HL-60 (cell line): ENCODE results near the gene ZNF507.

Source experiments
- DNase-seq, 2 experiments: peaks; one replicate each; pipeline ENCODE4 v3.0.0-alpha.2; 2010 to 2020; ENCODE audit warnings: low read depth in 1 of 2, low spot score in 1 of 2
- H3K27ac ChIP-seq: fragments of 250-450 bp; sonication (Bioruptor Pico); replicated peaks from 2 replicates; pipeline ENCODE4 v1.5.1; 2020; ENCODE audit warnings: mild to moderate bottlenecking, moderate library complexity
- H3K27me3 ChIP-seq: fragments of 250-450 bp; sonication (Bioruptor Pico); 2 replicates; pipeline ENCODE4 v1.5.1; 2021; ENCODE audit warnings: mild to moderate bottlenecking, moderate library complexity; ENCODE audit not compliant: insufficient read depth, poor library complexity, severe bottlenecking
- H3K4me3 ChIP-seq: replicated peaks from 2 replicates; pipeline ENCODE4 v1.5.1; 2011; ENCODE audit warnings: mild to moderate bottlenecking, control low read depth, low read length; ENCODE audit not compliant: insufficient read depth
- CTCF ChIP-seq: IDR thresholded peaks from one replicate; pipeline ENCODE4 v1.5.1; 2011; ENCODE audit warnings: low read length, control low read depth, inconsistent platforms; ENCODE audit not compliant: insufficient read depth
- GABPA ChIP-seq: IDR thresholded peaks from 2 replicates; pipeline ENCODE4 v1.6.1; 2012; ENCODE audit warnings: low read depth
- POLR2AphosphoS5 ChIP-seq: IDR thresholded peaks from 2 replicates; pipeline ENCODE4 v1.6.1; 2012; ENCODE audit warnings: low read depth
- REST ChIP-seq: IDR thresholded peaks from 2 replicates; pipeline ENCODE4 v1.6.1; 2012; ENCODE audit warnings: low read depth; ENCODE audit not compliant: insufficient replicate concordance
- SPI1 ChIP-seq: IDR thresholded peaks from 2 replicates; pipeline ENCODE4 v1.6.1; 2012; ENCODE audit warnings: low read depth, mild to moderate bottlenecking, borderline replicate concordance

The ZNF507 gene

GRCh38 chr19:32309711-32310390 lies 35.6 kb upstream of the ZNF507 start:
- TF ChIP-seq SPI1, result no peak
- no peak for TF ChIP-seq POLR2AphosphoS5
- TF ChIP-seq REST, result no peak
- no peak for TF ChIP-seq CTCF
- TF ChIP-seq GABPA, result no peak
- H3K4me3 ChIP-seq, result no peak overlapping the region
- no peak for DNase-seq
- H3K27me3 ChIP-seq, result no peaks in the 10 kb centered on the region
- H3K27ac ChIP-seq, result no peak overlapping the region

GRCh38 chr19:32311371-32311770 lies 34.0 kb upstream of the ZNF507 start:
- H3K27me3 ChIP-seq, result no peaks in the 10 kb centered on the region
- H3K4me3 ChIP-seq, result no peak overlapping the region
- no peak overlapping the region for H3K27ac ChIP-seq
- DNase-seq, result no peak
- TF ChIP-seq SPI1, result no peak
- no peak for TF ChIP-seq CTCF
- TF ChIP-seq GABPA, result no peak
- no peak for TF ChIP-seq POLR2AphosphoS5
- TF ChIP-seq REST, result no peak

GRCh38 chr19:32313569-32314265 lies 31.7 kb upstream of the ZNF507 start:
- DNase-seq, result no peak
- H3K27me3 ChIP-seq, result no peaks in the 10 kb centered on the region
- TF ChIP-seq GABPA (no peak), REST (no peak), CTCF (no peak), POLR2AphosphoS5 (no peak), SPI1 (no peak)
- no peak overlapping the region for H3K4me3 ChIP-seq
- no peak overlapping the region for H3K27ac ChIP-seq
